ENCODE data around the gene LGR5. TPM values are rescaled to one million over a fixed set of nuclear protein-coding genes. Genes with fewer than 3 reads are reported as not detected.

LGR5 gene
- total RNA-seq, 2 donors from 2014 or later: 1.8 to 7.4 TPM

DNA sequence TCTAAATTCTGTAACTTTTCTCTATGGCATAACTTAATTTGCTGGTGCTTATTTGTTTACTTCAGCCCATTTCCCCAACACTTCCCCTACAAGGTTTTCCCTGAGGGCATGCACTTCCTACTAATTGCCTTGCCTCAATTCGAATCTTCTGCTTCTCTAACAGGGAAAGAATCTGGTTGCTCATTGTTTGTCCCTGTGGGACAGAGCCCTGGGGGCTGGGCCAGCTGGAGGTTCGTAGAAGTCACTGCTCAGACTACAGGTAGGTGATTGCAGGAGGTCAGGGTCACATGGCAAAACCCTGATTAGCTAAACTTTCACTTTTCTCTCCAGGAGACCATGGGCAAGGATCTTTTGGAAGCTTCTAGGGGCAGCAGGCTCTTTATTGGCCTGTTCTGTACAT, 152.0 kb downstream of the LGR5 start:
- H3K27ac ChIP-seq: no peak overlapping the region
- no peak overlapping the region for H3K4me3 ChIP-seq
- DNase-seq (ENCODE audit: low spot score): no peak
- TF ChIP-seq, protein P1, sequence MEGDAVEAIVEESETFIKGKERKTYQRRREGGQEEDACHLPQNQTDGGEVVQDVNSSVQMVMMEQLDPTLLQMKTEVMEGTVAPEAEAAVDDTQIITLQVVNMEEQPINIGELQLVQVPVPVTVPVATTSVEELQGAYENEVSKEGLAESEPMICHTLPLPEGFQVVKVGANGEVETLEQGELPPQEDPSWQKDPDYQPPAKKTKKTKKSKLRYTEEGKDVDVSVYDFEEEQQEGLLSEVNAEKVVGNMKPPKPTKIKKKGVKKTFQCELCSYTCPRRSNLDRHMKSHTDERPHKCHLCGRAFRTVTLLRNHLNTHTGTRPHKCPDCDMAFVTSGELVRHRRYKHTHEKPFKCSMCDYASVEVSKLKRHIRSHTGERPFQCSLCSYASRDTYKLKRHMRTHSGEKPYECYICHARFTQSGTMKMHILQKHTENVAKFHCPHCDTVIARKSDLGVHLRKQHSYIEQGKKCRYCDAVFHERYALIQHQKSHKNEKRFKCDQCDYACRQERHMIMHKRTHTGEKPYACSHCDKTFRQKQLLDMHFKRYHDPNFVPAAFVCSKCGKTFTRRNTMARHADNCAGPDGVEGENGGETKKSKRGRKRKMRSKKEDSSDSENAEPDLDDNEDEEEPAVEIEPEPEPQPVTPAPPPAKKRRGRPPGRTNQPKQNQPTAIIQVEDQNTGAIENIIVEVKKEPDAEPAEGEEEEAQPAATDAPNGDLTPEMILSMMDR (IDR thresholded peaks at IDR 0.05): no peak
- no peak for ATAC-seq (ENCODE audit: insufficient number of reproducible peaks, low FRiP score, low read depth)
- no peaks in the 10 kb centered on the region for H3K27me3 ChIP-seq (replicated peaks; ENCODE audit: insufficient read depth)
- H3K36me3 ChIP-seq: no peaks in the 10 kb centered on the region
- H3K9me3 ChIP-seq: no peaks in the 10 kb centered on the region
- peaks cover 0 to 17% of the 10 kb centered on the region in 2 donors for H3K4me1 ChIP-seq (ENCODE audit: control insufficient read depth in 1 of 2, low read depth in 2 of 2)

DNA sequence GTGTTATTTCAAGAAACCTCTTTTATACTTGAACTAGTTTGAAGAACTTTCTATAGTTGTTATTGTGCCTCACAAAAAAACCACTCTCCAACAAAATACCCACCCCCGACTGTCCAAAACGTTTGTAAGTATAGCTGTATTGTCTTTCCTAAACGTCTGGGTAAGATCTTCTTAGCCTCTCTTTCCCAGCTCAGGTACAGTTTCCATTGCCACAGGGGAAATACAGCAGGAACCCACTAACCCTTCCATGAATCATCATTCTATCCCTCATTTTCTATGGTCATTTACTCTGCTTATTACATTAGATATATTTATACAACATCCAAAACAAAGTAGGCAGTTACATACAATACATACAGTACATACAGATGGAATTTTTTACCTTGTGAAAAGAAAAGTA, 153.2 kb downstream of the LGR5 start:
- ATAC-seq (ENCODE audit: insufficient number of reproducible peaks, low FRiP score, low read depth): no peak
- H3K27ac ChIP-seq: no peak overlapping the region
- peaks cover 0 to 17% of the 10 kb centered on the region in 2 donors for H3K4me1 ChIP-seq (ENCODE audit: control insufficient read depth in 1 of 2, low read depth in 2 of 2)
- H3K9me3 ChIP-seq: no peaks in the 10 kb centered on the region
- no peaks in the 10 kb centered on the region for H3K36me3 ChIP-seq
- DNase-seq (ENCODE audit: low spot score): no peak
- no peak overlapping the region for H3K4me3 ChIP-seq
- TF ChIP-seq, protein P1 (IDR thresholded peaks at IDR 0.05): no peak
- H3K27me3 ChIP-seq (replicated peaks; ENCODE audit: insufficient read depth): no peaks in the 10 kb centered on the region

DNA sequence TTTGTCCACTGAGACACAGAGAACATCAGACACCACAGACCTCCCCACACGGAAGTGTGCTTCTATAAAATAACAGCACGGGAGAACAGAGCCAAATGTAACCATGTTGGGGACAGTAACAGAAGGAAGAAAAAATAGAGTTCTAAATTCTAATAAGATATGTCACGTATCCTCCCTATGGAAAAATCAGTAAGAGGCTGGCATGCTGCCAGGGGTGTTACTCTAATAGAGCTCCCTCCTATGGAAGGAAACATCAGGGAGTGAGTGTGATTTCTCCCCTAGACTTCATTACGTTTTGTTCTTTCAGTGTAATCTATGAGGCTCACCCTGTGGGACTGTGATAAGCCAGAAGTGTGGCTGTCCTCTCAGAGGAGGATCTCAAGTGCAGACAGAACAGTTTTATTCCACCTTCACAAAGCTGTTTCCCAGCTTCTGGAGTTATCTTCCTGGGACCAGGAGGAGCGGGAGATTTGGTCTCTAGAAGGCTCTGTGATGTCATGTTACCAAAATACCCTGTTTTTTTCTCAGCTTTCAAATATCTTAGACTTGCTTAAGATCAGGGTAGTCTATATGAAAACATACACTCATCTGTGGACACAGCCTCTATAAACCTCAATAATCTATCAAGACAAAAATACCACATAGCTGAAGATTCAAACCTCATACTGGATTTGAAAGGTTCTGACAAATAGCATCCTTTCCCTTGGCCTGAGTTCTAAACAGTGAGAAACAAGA, 154.8 kb downstream of the LGR5 start:
- Histone ChIP-seq H3K4me3 (peak overlapping the region; percentile 16), H3K36me3 (no peaks in the 10 kb centered on the region), H3K27ac (no peak overlapping the region), H3K4me1 (ENCODE audit: control insufficient read depth in 1 of 2, low read depth in 2 of 2) (peaks cover 0 to 17% of the 10 kb centered on the region in 2 donors), H3K9me3 (no peaks in the 10 kb centered on the region), H3K27me3 (replicated peaks; ENCODE audit: insufficient read depth) (no peaks in the 10 kb centered on the region)
- ATAC-seq (ENCODE audit: insufficient number of reproducible peaks, low FRiP score, low read depth) (no peak), DNase-seq (ENCODE audit: low spot score) (no peak)
- TF ChIP-seq, protein P1 (IDR thresholded peaks at IDR 0.05): no peak

DNA sequence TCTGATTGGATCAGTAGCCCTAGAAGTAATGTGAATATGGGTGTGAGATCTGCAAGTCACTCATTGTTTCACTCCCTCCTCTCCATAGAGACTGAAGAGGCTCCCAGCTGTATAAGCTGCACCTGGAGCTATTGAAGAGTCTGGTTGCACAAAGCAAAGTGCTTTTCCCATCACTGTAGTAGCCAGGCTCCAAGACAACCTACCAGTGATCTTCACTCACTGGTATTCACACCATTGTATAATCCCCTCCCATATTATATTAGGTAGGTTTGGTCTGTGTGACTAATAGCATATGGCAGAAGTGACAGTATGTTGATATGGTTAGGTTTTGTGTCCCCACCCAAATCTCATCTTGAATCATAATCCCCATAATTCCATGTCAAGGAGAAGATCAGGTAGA, 159.6 kb downstream of the LGR5 start:
- DNase-seq (ENCODE audit: low spot score) (no peak), ATAC-seq (ENCODE audit: insufficient number of reproducible peaks, low FRiP score, low read depth) (no peak)
- TF ChIP-seq, protein P1 (IDR thresholded peaks at IDR 0.05): no peak
- no peaks in the 10 kb centered on the region for H3K36me3 ChIP-seq
- no peak overlapping the region for H3K27ac ChIP-seq
- H3K27me3 ChIP-seq (replicated peaks; ENCODE audit: insufficient read depth): no peaks in the 10 kb centered on the region
- H3K4me3 ChIP-seq: no peak overlapping the region
- no peaks in the 10 kb centered on the region for H3K9me3 ChIP-seq
- H3K4me1 ChIP-seq (ENCODE audit: control insufficient read depth in 1 of 2, low read depth in 2 of 2): peaks cover 8 to 33% of the 10 kb centered on the region in 2 donors

DNA sequence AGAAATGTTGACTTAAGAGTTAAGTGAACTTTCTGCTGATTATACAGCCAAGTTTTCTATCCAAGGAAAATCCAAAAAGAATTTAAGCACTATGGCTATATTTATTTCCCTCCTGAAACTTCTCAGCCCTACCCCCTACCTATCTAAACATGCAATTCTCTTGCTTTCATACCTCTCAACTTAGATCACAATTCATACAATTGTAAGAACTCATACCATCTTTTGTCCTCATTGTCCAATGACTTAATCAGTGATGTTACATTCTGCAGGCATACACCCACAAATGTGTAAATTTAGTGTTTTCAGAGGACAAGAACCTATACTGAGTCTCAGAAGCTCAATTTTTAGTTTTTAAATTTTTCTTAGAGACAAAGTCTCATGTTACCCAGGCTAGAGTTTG, 161.9 kb downstream of the LGR5 start:
- DNase-seq (ENCODE audit: low spot score) (no peak), ATAC-seq (ENCODE audit: insufficient number of reproducible peaks, low FRiP score, low read depth) (no peak)
- no peaks in the 10 kb centered on the region for H3K27me3 ChIP-seq (replicated peaks; ENCODE audit: insufficient read depth)
- TF ChIP-seq, protein P1 (IDR thresholded peaks at IDR 0.05): no peak
- H3K4me3 ChIP-seq: no peak overlapping the region
- no peaks in the 10 kb centered on the region for H3K36me3 ChIP-seq
- H3K9me3 ChIP-seq: no peaks in the 10 kb centered on the region
- peak overlapping the region in 1 of 2 donors; percentile 10 for H3K27ac ChIP-seq
- H3K4me1 ChIP-seq (ENCODE audit: control insufficient read depth in 1 of 2, low read depth in 2 of 2): peaks cover 10 to 43% of the 10 kb centered on the region in 2 donors

All from thoracic aorta (tissue), 2 donors.